GM18507 (cell line): ENCODE results near the gene GMPPA.

Source experiments
- DNase-seq: peaks from one replicate; pipeline ENCODE4 v3.0.0; 2011; ENCODE audit warnings: low read depth; ENCODE audit not compliant: insufficient read length; ENCODE audit errors: extremely low spot score
- FAIRE-seq: peaks from 2 replicates; lab custom pipeline; 2011; peaks lifted over from hg19 to GRCh38; lab: Jason Lieb, UNC

Gene GMPPA

DNA sequence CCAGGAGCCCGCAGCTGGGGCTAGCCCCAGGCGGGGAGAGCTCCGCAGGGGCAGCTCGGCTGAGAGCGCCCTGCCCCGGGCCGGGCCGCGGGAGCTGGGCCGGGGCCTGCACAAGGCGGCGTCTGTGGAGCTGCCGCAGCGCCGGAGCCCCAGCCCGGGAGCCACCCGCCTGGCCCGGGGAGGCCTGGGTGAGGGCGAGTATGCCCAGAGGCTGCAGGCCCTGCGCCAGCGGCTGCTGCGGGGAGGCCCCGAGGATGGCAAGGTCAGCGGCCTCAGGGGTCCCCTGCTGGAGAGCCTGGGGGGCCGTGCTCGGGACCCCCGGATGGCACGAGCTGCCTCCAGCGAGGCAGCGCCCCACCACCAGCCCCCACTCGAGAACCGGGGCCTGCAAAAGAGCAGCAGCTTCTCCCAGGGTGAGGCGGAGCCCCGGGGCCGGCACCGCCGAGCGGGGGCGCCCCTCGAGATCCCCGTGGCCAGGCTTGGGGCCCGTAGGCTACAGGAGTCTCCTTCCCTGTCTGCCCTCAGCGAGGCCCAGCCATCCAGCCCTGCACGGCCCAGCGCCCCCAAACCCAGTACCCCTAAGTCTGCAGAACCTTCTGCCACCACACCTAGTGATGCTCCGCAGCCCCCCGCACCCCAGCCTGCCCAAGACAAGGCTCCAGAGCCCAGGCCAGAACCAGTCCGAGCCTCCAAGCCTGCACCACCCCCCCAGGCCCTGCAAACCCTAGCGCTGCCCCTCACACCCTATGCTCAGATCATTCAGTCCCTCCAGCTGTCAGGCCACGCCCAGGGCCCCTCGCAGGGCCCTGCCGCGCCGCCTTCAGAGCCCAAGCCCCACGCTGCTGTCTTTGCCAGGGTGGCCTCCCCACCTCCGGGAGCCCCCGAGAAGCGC, 15.0 kb upstream of the GMPPA start:
- FAIRE-seq (no peak), DNase-seq (no peak)

DNA sequence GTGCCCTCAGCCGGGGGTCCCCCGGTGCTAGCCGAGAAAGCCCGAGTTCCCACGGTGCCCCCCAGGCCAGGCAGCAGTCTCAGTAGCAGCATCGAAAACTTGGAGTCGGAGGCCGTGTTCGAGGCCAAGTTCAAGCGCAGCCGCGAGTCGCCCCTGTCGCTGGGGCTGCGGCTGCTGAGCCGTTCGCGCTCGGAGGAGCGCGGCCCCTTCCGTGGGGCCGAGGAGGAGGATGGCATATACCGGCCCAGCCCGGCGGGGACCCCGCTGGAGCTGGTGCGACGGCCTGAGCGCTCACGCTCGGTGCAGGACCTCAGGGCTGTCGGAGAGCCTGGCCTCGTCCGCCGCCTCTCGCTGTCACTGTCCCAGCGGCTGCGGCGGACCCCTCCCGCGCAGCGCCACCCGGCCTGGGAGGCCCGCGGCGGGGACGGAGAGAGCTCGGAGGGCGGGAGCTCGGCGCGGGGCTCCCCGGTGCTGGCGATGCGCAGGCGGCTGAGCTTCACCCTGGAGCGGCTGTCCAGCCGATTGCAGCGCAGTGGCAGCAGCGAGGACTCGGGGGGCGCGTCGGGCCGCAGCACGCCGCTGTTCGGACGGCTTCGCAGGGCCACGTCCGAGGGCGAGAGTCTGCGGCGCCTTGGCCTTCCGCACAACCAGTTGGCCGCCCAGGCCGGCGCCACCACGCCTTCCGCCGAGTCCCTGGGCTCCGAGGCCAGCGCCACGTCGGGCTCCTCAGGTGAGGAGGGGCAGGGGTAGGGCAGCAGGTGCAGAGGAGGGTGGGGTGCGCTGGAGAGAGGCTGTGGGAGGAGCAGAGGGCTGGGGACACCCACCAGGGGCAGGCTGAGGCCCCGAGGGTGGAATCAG, 14.1 kb upstream of the GMPPA start:
- DNase-seq = no peak
- FAIRE-seq = no peak

DNA sequence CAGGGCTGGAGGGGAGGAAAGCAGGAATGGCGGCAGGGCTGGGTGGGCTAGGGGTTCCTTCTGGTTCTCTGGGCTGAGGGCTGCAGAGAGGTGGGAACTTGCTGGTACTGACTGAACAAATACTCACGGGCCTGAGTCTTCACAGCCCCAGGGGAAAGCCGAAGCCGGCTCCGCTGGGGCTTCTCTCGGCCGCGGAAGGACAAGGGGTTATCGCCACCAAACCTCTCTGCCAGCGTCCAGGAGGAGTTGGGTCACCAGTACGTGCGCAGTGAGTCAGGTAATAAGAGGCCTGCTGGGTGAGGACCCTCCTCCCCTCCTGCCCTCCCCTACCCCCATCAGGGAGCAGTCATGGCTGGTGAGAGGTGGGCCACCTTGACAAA, 13.5 kb upstream of the GMPPA start:
- no peak for DNase-seq
- FAIRE-seq = no peak

DNA sequence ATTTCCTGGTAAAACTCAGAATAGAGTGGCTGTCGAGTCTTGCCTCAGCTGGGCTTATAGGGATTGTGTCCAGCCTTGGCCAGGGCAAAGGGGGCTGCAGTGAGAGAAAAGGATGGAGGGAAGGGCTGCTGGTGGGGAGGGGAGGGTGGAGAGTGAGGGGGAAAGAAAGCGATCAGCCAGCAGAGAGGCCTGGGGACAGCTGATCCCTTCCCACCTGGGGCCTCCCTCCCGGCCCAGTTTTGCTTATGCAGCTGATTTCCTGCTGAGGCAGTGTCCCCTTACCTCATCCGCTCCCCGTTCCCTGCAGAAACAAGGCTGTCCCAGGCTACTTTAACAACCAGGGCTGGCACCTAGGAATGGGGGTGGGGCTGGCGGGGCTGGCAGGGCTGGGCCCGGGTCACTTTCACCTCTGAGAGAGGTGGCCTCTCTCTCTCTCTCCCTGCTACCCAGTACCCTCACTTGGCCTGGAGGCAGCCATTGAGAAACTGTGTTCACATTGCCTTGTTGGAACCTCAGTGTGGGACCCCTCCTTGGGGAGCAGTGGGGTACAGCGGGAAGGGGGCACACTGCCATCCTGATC, 12.2 kb upstream of the GMPPA start:
- DNase-seq = no peak
- FAIRE-seq = no peak

DNA sequence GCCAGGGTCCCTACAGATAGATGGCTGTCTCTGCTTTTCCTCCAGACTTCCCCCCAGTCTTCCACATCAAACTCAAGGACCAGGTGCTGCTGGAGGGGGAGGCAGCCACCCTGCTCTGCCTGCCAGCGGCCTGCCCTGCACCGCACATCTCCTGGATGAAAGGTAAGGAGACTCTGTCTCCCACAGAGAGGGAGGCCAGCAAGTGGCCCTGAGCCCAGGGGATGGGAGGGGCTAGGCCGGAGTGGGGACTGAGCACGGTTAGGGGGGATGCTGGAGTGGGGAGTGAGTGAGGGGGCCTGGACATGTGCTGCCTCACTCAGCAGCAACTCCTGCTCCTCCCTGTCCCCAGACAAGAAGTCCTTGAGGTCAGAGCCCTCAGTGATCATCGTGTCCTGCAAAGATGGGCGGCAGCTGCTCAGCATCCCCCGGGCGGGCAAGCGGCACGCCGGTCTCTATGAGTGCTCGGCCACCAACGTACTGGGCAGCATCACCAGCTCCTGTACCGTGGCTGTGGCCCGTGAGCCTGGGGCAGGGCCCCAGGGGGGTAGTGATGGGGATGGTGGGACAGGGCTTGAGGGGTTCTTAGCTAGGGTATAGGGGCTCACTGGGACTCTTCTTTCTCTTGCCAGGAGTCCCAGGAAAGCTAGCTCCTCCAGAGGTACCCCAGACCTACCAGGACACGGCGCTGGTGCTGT, 10.4 kb upstream of the GMPPA start:
- FAIRE-seq = no peak
- DNase-seq = no peak

DNA sequence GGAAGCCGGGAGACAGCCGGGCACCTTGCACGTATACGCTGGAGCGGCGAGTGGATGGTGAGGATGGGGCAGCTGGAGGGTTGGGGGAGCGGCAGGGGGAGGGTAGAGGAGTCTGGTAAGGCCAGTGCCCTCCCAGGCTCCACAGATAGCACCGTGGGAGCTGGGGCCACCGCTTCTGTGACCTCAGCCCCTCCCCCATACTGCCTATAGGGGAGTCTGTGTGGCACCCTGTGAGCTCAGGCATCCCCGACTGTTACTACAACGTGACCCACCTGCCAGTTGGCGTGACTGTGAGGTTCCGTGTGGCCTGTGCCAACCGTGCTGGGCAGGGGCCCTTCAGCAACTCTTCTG, 9.9 kb upstream of the GMPPA start:
- FAIRE-seq (no peak), DNase-seq (no peak)

DNA sequence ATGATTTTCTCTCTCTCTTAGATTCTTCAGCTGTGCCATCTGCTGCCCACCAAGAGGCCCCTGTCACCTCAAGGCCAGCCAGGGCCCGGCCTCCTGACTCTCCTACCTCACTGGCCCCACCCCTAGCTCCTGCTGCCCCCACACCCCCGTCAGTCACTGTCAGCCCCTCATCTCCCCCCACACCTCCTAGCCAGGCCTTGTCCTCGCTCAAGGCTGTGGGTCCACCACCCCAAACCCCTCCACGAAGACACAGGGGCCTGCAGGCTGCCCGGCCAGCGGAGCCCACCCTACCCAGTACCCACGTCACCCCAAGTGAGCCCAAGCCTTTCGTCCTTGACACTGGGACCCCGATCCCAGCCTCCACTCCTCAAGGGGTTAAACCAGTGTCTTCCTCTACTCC, 9.4 kb upstream of the GMPPA start:
- DNase-seq = no peak
- no peak for FAIRE-seq

DNA sequence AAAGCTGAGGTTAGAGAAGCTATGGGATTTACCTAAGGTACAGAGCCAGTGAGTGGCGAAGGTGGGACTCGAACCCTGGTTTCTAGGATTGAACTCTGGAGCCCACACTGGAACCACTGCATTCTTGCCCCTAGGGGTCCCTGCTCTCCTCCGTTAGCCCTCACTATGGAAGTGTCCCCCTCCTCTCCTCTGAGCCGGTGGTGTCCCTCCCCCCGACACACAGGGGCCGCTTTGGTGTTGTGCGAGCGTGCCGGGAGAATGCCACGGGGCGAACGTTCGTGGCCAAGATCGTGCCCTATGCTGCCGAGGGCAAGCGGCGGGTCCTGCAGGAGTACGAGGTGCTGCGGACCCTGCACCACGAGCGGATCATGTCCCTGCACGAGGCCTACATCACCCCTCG, 8.5 kb upstream of the GMPPA start:
- FAIRE-seq = no peak
- no peak for DNase-seq

DNA sequence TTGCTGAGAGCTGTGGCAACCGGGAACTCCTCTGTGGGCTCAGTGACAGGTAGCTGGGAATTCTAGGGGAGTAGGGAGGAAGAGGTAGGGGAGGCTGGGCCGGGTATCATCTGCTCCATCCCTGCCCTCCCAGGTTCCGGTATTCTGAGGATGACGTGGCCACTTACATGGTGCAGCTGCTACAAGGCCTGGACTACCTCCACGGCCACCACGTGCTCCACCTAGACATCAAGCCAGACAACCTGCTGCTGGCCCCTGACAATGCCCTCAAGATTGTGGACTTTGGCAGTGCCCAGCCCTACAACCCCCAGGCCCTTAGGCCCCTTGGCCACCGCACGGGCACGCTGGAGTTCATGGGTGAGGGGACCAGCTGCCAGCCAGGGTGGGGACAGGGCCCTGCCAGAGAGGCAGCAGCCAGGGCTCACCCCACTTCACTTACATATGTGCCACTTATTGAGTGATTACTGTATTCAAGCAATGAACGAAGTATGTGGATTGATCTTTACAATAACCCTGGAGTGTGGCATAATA, 8.0 kb upstream of the GMPPA start:
- DNase-seq (no peak), FAIRE-seq (no peak)

DNA sequence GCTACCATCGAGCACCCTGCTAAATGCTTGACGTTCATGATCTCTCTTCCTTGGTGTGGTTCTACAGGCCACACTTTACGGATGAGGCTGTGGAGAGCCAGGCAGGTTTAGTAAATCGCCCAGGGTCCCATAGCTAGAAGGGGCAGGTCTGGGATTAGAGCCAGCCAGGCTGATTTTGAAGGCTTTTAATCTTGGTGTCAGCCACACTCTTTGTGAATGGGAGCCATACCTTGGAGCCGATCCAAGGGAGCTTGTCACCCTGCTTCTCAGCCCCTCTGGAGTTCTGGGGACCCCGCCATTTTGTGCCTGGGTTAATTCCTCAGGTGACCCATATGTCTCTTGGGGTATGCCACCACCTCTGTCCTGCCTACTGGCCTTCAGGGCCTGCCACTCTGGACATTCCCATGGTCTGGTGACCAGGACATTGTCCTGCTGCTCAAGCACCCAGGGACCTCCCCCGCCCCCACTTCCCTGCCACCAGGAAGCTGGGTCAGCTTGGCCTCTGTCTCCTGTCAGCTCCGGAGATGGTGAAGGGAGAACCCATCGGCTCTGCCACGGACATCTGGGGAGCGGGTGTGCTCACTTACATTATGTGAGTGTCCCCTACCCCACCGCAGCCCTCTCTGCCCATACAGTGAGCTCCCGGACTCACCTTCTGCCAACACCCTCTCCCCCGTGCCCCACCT, 7.3 kb upstream of the GMPPA start:
- DNase-seq (no peak), FAIRE-seq (no peak)

DNA sequence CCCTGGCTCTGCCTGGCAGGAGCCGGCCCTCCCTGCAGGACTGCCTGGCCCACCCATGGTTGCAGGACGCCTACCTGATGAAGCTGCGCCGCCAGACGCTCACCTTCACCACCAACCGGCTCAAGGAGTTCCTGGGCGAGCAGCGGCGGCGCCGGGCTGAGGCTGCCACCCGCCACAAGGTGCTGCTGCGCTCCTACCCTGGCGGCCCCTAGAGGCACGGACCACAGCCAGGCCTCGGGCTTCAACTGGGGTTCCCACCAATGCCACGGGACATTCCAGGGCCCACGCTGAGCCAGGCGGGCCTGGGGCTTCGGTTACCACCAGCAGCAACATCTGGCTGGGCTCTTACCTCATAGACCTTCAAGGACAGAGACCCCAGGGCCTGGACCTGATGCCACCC, 6.1 kb upstream of the GMPPA start:
- DNase-seq = no peak
- no peak for FAIRE-seq

DNA sequence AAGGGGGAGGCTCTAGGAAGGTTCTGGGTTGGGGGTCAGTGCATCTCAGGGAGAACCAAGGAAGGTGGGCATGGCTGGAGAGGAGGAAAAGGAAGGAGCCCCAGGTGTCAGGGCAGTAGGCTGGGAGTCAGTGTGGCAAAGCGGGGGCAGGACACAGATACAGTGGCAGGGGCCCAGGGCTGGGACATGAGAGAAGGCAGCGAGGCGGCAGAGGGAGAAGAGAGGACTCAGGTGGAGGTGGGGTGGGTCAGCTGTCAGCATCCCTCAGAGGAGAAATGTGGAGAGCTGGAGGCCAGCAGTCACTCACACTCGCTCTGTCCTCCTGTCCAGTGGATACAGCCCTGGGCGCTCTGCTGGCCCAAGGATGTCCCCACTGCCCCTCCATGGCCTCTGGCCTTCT, 5.6 kb upstream of the GMPPA start:
- FAIRE-seq = no peak
- no peak for DNase-seq

DNA sequence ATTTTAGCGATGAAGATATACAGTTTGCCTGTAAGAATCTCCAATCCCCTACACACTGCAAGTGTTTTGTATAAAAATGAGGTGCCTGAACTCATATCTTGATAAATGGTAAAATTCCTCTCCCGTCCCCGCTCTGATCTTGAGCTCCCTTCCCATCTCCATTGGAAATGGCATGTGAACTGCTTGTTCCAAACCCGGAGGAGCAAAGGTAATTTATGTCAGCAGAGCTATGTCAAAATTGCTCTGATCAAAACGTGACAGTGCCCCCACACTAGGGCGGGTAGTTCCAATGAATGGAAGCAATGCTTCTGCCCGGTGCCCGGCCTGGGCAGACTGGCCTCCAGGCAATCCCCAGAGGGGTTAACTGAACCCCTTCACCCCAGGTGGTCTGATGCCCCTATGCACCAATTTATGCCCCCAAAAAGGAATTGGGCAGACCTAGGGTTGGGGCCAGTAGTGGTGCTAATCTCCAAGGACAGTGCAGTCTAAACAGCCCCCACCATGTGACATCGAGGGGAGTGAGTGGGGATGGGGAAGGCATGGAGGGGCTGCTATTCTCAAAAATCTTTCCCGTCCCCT, 3.6 kb upstream of the GMPPA start:
- DNase-seq (no peak), FAIRE-seq (no peak)

DNA sequence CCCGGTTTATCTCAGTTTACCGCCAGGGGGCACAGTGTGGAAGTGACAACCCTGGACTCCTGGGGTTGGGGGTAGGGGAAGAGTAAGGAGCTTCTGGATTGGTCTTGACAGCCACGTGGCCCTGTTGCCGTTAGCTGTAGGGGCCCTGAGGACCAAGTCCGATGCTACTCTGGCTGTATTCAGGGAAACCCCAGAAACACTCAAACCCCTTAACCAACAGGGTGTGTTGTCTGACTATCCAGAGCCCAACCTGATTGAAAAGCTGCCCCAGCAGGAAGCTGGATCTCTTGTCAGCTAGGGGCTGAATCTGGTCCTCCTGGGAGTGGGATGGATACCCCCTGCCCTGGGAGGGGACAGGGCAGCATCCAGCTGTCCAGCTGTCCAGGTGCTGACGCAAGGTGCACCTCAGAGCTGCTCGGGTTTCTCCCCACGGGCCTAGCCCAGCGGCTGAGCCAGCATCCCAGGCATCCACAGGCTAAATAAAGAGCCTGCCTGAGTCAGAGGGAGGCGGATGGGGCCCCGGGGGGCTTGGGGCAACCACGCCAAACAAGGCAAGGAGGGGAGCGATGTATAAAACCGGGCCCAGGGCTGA, 3.1 kb upstream of the GMPPA start:
- DNase-seq (peak; percentile 43), FAIRE-seq (peak; percentile 78)

DNA sequence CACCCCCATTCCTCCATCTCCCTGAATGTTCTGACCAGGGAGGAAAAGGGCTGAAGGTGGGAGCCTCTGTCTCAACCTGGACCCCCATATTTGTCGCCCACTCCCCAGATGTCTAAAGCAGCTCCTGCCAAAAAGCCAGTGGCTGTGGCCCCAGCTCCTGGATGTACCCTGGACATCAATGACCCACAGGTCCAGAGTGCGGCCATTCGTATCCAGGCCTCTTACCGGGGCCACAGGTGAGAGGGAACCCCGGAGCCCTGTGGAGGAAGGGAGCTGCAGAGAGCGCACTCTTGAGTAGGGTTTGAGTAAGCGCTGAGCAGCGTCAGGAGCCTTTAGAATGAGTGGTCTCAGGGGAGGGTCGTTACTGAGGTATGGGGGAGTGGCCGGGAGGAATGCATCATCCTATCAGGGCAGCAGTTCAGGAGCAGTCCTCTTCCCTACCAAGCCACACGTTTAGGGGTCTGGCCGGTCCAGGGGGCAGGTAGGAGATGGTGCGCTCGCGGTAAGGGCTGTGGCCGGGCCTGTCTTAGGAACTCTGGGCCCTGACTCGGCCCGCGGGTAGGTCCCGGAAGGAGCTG, 2.4 kb upstream of the GMPPA start:
- FAIRE-seq = no peak
- no peak for DNase-seq

DNA sequence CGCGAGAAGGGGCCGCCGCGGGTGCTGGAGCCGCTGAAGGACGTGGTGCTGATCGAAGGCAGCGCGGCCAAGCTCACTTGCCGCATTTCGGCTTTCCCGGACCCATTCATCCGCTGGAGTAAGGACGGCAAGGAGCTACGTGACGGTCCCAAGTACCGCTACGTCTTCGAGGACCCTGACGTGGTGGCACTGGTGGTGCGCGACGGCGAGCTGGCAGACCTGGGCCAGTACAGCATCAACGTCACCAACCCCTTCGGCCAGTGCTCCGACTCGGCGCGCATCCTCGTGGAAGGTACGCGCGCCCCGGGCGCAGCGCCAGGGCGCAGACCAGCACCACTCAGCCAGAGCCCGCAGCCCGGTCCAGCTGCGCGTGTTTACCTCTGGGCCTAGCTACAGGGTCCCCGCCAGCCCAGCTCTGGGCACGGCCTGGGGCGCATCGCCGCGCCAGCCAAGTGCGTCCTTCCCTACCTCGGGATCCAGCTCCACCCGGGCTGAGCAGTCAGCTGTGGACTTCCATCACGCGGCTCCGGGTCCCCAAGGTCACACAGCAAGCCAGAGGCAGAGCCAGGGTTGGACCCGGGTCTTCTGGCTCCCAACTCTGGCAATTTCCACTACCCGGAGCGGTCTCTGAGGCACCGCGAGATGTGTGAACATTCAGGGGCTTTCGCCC, 1.7 kb upstream of the GMPPA start:
- no peak for FAIRE-seq

DNA sequence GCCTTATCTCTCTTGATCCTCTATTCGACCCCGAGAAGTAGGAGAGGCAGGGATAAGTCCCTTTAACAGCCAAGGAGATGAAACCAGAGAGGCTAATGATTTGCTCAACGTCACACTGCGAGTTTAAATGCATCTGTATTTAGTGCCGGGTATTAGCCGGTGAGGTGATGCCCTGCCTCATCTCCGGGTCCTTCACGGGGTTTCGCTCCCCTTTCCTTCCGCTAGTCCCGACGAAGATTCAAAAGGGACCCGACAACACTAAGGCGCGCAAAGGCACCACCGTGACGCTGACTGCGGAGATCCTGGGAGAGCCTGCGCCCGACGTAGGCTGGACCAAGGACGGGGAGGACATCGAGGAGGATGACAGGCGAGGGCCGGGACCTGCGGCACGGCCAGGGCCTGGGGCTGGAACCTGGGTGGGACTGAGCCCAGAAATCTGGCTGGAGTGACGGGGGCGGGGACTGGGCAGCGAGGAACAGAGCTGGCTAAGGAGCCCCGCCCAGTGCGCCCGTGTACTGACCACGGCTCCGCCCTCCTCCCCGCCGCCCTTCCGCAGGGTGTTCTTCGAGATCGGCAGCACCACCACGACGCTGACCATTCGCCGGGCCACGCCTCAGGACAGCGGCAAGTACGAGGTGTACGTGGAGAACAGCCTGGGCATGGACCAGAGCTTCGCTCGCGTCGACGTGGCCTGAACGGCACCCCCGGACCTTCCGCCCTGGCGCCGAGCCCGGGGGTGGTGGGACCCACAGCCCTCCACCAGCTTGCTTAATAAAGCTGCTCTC, 1.0 kb upstream of the GMPPA start:
- no peak for FAIRE-seq
- DNase-seq = no peak

More for the DNA sequence above, 1.7 kb upstream of the GMPPA start:
- no peak for DNase-seq
